ENCODE measurements around the gene ZNF598.

DNA sequence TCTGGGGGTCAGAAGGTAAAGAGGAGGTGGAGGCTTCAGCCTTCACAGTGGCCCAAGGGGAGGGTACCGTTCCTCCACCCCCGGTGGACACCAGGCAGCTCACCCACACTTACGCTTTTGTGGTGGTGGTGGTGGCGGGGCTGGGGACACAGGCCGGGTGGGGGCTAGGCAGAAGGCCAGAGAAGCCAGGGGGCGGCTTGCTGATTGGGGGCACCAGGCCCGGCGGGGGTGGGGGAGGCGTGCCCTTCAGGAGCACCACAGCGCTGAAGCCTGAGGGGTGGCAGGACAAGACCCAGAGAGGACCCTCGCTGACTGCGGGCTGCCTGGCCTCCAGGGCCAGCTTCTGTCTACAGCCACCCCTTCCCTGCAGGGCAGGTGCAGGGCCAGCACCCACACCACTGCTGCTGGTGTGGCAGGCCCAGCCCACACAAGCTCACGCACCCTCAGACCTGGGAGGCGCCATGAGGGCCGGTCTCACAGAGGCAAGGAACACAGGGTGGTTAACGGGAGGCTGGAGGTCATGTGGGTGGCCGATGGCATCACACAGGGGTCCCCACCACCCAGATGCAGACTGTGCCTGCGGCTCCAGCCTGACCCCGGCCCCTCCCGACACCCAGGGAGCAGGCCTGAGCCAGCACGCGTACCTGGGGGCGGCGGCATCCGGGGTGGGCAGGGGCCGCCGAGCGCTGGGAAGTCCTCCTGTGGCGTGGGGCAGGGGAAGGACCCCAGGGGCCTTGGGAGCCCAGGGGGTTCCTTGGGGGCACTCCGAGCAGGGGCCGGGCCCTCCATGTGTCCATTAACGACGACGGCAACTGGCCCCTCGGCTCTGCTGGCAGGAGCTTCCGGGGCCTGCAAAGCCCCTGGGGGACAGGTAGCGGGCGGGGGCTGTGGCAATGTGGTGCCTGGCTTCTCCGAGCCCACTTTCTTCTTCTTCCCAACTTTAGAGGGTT lies 10.5 kb downstream of the ZNF598 start:
- TF ChIP-seq, protein P1, sequence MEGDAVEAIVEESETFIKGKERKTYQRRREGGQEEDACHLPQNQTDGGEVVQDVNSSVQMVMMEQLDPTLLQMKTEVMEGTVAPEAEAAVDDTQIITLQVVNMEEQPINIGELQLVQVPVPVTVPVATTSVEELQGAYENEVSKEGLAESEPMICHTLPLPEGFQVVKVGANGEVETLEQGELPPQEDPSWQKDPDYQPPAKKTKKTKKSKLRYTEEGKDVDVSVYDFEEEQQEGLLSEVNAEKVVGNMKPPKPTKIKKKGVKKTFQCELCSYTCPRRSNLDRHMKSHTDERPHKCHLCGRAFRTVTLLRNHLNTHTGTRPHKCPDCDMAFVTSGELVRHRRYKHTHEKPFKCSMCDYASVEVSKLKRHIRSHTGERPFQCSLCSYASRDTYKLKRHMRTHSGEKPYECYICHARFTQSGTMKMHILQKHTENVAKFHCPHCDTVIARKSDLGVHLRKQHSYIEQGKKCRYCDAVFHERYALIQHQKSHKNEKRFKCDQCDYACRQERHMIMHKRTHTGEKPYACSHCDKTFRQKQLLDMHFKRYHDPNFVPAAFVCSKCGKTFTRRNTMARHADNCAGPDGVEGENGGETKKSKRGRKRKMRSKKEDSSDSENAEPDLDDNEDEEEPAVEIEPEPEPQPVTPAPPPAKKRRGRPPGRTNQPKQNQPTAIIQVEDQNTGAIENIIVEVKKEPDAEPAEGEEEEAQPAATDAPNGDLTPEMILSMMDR (IDR thresholded peaks at IDR 0.05) = no peak
- TF ChIP-seq POLR2A (IDR thresholded peaks at IDR 0.05) = no peak

Measured in lower leg skin (tissue), 3 donors.